IMR-90 (cell line): ENCODE results near the gene MFAP4.

ENCODE experiments used
- MXI1 ChIP-seq: IDR thresholded peaks from 2 replicates; pipeline ENCODE4 v1.6.1; 2012; ENCODE audit warnings: low read depth, mild to moderate bottlenecking, low read length, moderate library complexity, borderline replicate concordance
- TF ChIP-seq, protein P1 (sequence below): conservative IDR thresholded peaks from 2 replicates; pipeline ENCODE4 v1.5.1; 2012; ENCODE audit warnings: mild to moderate bottlenecking, low read depth, low read length, improper control_type of control experiment

DNA sequence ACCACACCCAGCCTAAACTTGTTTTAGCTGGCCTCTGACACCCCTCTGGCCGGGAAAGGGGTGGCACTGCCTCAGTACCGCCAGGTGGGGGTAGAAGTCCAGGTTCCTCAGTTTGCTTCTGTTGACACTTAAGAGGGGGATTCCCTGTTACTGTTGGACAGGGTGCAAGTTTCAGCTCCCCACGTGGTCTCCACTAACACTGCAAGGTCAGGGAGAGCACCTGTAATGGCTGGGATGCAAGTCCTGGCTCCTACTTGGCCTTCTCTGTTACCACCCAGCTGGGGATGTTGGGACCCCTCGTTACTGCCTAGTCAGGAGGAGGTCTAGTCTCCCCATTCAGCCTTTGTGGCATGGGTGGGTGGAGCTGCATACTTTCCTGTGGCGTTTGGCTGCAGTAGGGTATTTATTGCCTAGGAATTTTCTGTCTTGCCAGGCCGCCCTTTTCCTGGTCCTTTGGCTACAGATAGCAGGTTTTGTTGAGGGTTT is 10.6 kb upstream of the MFAP4 start:
- TF ChIP-seq, protein P1, sequence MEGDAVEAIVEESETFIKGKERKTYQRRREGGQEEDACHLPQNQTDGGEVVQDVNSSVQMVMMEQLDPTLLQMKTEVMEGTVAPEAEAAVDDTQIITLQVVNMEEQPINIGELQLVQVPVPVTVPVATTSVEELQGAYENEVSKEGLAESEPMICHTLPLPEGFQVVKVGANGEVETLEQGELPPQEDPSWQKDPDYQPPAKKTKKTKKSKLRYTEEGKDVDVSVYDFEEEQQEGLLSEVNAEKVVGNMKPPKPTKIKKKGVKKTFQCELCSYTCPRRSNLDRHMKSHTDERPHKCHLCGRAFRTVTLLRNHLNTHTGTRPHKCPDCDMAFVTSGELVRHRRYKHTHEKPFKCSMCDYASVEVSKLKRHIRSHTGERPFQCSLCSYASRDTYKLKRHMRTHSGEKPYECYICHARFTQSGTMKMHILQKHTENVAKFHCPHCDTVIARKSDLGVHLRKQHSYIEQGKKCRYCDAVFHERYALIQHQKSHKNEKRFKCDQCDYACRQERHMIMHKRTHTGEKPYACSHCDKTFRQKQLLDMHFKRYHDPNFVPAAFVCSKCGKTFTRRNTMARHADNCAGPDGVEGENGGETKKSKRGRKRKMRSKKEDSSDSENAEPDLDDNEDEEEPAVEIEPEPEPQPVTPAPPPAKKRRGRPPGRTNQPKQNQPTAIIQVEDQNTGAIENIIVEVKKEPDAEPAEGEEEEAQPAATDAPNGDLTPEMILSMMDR: no peak
- TF ChIP-seq MXI1: no peak
